Tibial artery (tissue), 4 donors: ENCODE results near the gene SNX9.

Experiments
- DNase-seq, 2 donors: peaks; one replicate each; pipeline ENCODE4 v3.0.0-alpha.2; 2019
- H3K27ac ChIP-seq, 2 donors: fragments of 200-600 bp; sonication (generic) in 1 of 2; 1 replicate in 1 of 2; 2 replicates in 1 of 2; pipeline ENCODE4 v1.5.1; 2018 to 2019; ENCODE audit warnings: mild to moderate bottlenecking in 1 of 2
- H3K27me3 ChIP-seq, 2 donors: fragments of 200-600 bp; sonication (generic) in 1 of 2; one replicate each; pipeline versions ENCODE4 v1.5.1 to v1.6.0; 2016 to 2019
- H3K36me3 ChIP-seq, 3 donors: fragments of 200-600 bp; sonication (generic) in 2 of 3; one replicate each; pipeline ENCODE4 v1.5.1; 2016 to 2019; ENCODE audit warnings: mild to moderate bottlenecking in 2 of 3
- H3K4me1 ChIP-seq, 4 donors: fragments of 200-600 bp; sonication (generic) in 2 of 4; 1 replicate in 3 of 4; 2 replicates in 1 of 4; pipeline ENCODE4 v1.5.1; 2016 to 2019
- H3K4me3 ChIP-seq, 2 donors: fragments of 200-600 bp; sonication (generic) in 1 of 2; 1 replicate in 1 of 2; 2 replicates in 1 of 2; pipeline ENCODE4 v1.5.1; 2018 to 2019; ENCODE audit warnings: mild to moderate bottlenecking in 2 of 2
- H3K9me3 ChIP-seq, 3 donors: fragments of 200-600 bp; sonication (generic) in 1 of 3; one replicate each; pipeline ENCODE4 v1.5.1; 2016 to 2019
- intact Hi-C: fragments of 100-400 bp; cut with DNase I; formaldehyde crosslinking; loops from one replicate; pipeline ENCODE4 v1.15.0; 2023; ENCODE audit warnings: low total_unique reads
- TF ChIP-seq, protein P1 (sequence below), 2 experiments: fragments of 200-600 bp in 1 of 2; fragments of 450-650 bp in 1 of 2; IDR thresholded peaks; one replicate each; pipeline ENCODE4 v1.5.1; 2017 to 2019; ENCODE audit warnings: antibody characterized with exemption in 2 of 2, mild to moderate bottlenecking in 1 of 2, moderate library complexity in 1 of 2

SNX9 gene

DNA sequence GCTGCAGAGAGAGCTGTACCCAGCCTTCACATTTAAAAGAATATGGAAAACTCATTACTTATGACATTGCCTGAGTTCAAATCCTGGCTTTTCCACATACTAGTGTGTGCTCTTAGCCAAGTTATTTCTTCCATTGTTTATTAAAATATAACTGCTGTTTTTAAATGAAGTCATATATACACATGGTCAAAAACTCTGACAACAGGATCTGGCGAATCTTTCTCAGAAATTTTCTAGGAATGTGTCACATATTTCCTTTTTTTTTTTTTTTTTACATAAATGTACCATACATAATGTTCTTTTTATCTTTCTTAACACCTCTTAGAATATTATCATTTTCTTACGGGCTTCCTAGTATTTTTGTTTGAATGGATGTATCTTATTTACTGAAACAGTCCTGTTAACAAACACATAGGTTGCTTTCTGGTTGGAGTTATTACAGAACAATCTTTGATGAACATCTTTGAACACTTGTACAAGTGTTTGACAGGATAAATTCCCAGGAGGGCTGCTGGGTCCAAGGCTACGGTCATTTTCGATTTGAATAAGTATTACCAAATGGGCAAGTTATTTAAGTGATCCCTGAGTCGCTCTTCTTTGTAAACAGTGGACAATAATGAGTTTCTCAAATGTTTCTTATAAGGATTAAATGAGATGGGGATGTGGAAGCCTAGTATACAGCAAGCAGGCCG lies 1.6 kb upstream of the SNX9 start:
- Histone ChIP-seq H3K9me3 (no peaks in the 10 kb centered on the region), H3K36me3 (no peaks in the 10 kb centered on the region), H3K27ac (peak overlapping the region; percentile 100), H3K4me1 (peaks cover 0 to 28% (median 10%) of the 10 kb centered on the region in 4 donors), H3K27me3 (no peaks in the 10 kb centered on the region), H3K4me3 (no peak overlapping the region)
- intact Hi-C loops, result no loop called here
- DNase-seq, result no peak
- TF ChIP-seq, protein P1, sequence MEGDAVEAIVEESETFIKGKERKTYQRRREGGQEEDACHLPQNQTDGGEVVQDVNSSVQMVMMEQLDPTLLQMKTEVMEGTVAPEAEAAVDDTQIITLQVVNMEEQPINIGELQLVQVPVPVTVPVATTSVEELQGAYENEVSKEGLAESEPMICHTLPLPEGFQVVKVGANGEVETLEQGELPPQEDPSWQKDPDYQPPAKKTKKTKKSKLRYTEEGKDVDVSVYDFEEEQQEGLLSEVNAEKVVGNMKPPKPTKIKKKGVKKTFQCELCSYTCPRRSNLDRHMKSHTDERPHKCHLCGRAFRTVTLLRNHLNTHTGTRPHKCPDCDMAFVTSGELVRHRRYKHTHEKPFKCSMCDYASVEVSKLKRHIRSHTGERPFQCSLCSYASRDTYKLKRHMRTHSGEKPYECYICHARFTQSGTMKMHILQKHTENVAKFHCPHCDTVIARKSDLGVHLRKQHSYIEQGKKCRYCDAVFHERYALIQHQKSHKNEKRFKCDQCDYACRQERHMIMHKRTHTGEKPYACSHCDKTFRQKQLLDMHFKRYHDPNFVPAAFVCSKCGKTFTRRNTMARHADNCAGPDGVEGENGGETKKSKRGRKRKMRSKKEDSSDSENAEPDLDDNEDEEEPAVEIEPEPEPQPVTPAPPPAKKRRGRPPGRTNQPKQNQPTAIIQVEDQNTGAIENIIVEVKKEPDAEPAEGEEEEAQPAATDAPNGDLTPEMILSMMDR (IDR thresholded peaks at IDR 0.05), result no peak

DNA sequence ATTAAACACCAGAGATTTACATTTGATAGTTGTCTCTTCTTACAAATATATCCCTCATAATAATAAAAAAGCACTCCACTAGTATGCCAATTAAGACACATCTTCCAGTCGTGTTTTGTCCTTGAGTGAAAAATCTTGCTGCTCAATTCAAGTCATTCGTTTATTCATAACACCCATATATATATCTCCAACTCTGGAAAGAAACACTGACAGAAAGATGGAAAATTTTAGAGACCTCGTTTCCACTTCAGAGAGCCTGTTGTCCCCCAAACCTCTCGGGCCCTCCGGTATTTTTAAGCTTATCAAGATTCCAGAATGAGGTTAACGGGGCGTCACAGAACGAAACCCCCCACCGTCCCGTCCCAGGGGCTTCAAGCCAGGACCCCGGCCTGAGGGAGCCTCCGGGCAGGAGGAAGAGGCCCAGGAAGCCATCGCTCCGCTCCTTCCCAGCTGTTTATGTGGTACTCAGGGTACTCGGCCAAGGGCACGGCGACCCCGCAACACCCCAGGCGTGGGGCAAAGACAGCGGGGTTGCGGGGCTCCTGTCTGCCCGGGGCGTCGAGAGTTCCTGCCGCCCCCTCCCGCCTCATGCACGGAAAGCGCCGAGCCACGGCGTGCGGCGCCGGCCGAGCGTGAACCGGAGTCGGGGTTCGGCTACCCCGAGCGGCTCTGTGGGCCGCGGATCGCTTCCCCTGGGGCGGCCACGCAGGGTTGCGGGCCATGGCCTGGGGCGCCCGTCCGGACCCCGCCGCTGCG lies 623 bp upstream of the SNX9 start:
- Histone ChIP-seq H3K4me1 (peaks cover 0 to 28% (median 10%) of the 10 kb centered on the region in 4 donors), H3K9me3 (no peaks in the 10 kb centered on the region), H3K27me3 (no peaks in the 10 kb centered on the region), H3K27ac (peak overlapping the region; percentile 100), H3K4me3 (peak overlapping the region; percentile 93 to 99), H3K36me3 (no peaks in the 10 kb centered on the region)
- DNase-seq, result peak in 1 of 2 donors; percentile 71
- TF ChIP-seq, protein P1 (IDR thresholded peaks at IDR 0.05), result no peak
- intact Hi-C loops, result no loop called here

- Histone ChIP-seq H3K4me3 (peak overlapping the region; percentile 93 to 99), H3K27ac (peak overlapping the region; percentile 100), H3K27me3 (no peaks in the 10 kb centered on the region), H3K4me1 (peaks cover 0 to 28% (median 10%) of the 10 kb centered on the region in 4 donors), H3K36me3 (no peaks in the 10 kb centered on the region), H3K9me3 (no peaks in the 10 kb centered on the region)
- TF ChIP-seq, protein P1 (IDR thresholded peaks at IDR 0.05), result no peak
- intact Hi-C loops, result no loop called here
- peak; percentile 67 to 80 for DNase-seq
Measured at GRCh38 chr6:157823528-157824370, 703 bp downstream of the SNX9 start.

DNA sequence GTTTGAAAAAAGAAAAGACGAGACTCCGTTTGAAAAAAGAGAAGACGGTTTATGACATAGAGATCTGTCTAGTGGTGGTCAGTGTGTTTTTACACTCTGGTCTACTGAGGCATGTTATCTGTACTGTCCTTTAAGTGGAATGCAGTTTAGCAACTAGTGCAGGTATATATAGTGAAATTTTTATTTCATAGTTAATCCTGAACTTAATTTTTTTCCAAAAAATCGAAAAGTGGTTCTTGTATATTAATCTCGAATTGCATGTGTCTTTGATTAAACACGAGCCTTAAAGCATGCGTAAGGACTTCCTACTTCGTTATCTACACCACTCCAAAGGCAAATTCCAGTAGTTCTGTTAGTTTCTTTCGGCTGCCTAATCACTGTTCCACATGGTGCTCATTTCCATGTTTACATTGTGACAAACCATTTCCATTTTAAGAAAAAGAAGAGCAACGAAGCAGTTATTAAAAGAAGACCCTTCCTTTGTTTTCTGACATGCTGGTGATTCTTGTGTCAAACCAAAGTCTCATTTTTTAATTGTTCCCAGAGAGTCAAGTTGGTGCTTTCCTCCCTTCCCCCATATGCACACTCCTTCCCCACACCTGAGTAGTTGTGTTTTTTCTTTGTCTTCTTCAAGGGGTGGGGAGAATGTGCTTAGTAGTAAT lies 2.3 kb downstream of the SNX9 start:
- Histone ChIP-seq H3K36me3 (no peaks in the 10 kb centered on the region), H3K27me3 (no peaks in the 10 kb centered on the region), H3K4me3 (peak overlapping the region in 1 of 2 donors; percentile 99), H3K4me1 (peaks cover 0 to 33% (median 10%) of the 10 kb centered on the region in 4 donors), H3K9me3 (no peaks in the 10 kb centered on the region), H3K27ac (peak overlapping the region in 1 of 2 donors; percentile 100)
- DNase-seq, result no peak
- TF ChIP-seq, protein P1 (IDR thresholded peaks at IDR 0.05), result no peak
- intact Hi-C loops, result no loop called here
